Measurements from ENCODE around the gene CDH23.

The CDH23 gene

DNA sequence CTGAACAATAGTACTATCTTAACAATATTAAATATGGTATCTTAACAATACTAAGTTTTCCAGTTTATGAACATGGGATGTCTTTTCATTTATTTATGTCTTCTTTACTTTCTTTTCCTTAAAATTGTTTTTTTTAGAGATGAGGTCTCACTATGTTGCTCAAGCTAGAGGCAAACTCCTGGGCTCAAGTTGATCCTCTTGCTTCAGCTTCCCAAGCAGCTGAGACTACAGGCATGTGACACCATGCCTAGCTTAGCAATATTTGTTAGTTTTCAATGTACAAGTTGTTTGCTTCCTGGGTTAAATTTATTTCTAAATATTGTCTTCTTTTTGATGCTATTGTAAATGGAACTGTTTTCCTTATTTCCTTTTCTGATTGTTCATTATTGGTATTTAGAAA lies 16.9 kb downstream of the CDH23 start:
- FAIRE-seq (no peak), DNase-seq (ENCODE audit: insufficient read length, low spot score) (no peak)

GRCh38 chr10:71414359-71414758 lies 17.6 kb downstream of the CDH23 start:
- FAIRE-seq, result no peak
- DNase-seq (ENCODE audit: insufficient read length, low spot score), result no peak

GRCh38 chr10:71419002-71419540 lies 22.4 kb downstream of the CDH23 start:
- no peak for DNase-seq (ENCODE audit: insufficient read length, low spot score)
- FAIRE-seq, result no peak

DNA sequence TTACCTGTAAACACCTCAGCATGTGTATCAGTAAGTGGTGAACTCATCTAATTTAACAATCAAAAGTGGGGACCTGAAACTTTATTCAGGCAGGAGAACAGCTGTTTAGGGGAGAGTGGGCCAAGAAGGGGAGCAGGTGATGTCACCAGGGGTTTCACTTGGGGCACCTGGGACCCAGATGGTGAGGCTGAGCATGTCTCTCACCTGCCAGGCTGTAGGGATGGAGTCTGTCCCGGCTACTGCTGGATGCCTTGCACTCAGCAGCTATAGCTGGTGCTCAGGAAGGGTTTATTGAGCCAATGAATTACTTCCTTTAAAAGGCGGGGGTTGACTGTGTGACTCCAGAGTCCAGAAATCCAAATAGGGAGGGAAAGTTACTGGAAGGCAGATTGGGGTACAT lies 23.0 kb downstream of the CDH23 start:
- FAIRE-seq (no peak), DNase-seq (ENCODE audit: insufficient read length, low spot score) (no peak)

DNA sequence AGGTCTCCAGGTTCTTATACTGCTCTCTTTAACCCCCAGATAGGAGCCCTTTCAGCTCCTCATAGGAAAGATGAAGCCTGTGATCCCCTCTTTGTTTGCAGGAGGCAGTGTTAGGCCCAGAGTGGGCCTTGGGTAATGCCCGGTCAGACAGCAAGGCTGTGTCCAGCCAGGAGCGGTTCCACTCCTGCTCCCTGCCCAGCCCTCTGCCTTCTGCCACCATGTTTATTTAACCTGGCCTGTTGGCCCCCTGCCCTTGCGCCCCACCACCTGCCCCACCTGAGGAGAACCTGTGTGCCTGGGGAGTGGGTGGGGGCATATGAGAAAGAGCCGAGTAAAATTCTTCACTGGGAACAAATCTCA lies 24.3 kb downstream of the CDH23 start:
- DNase-seq (ENCODE audit: insufficient read length, low spot score) (no peak), FAIRE-seq (no peak)

GRCh38 chr10:71423250-71423649 lies 26.5 kb downstream of the CDH23 start:
- FAIRE-seq (no peak), DNase-seq (ENCODE audit: insufficient read length, low spot score) (no peak)

GRCh38 chr10:71423901-71424300 lies 27.2 kb downstream of the CDH23 start:
- DNase-seq (ENCODE audit: insufficient read length, low spot score), result no peak
- no peak for FAIRE-seq

- DNase-seq (ENCODE audit: insufficient read length, low spot score), result no peak
- no peak for FAIRE-seq
Observed at GRCh38 chr10:71424496-71425194, 27.9 kb downstream of the CDH23 start.

DNA sequence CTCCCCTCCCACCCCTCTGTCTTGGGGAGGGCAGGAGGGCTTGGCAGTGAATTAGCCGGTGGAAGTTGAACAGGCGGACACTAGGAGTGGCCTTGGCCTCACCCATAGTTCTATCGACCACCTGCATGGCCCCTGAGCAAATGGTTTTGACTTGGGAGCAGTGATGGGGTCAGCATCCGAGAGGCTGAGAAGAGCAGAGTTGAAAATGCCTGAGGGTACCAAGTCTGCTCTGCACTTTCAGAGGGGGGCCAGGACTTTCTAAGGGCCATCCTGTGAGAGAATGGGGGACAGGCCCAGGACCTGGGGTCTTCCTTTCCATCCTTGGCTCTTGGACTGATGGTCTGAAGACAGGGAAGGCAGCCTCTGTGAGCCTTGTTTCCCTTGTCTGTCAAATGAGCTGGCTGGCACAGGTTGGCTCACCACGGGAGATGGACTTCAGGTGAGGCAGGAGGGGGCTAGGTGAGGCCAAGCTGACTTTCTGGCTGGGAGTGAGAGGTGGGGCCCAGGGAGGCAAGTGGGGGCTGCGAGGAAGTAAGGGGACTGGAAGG lies 29.4 kb downstream of the CDH23 start:
- DNase-seq (ENCODE audit: insufficient read length, low spot score) (no peak), FAIRE-seq (no peak)

DNA sequence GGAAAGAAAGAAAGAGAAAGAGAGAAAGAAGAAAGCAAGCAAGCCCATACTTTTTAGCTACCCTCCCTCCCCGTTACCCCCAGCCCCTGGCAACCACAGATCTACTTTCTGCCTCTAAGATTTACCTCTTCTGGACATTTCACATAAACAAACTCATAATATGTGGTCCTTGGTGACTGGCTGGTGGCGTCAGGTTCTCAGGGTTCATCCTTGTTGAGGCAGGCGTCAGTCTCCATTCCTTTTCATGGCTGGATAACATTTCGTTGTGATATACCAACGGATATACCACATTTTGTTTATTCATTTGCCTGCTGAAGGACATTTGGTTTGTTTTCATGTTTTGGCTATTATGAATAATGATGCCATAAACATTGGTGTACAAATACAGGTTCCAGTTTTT lies 30.5 kb downstream of the CDH23 start:
- FAIRE-seq, result no peak

DNA sequence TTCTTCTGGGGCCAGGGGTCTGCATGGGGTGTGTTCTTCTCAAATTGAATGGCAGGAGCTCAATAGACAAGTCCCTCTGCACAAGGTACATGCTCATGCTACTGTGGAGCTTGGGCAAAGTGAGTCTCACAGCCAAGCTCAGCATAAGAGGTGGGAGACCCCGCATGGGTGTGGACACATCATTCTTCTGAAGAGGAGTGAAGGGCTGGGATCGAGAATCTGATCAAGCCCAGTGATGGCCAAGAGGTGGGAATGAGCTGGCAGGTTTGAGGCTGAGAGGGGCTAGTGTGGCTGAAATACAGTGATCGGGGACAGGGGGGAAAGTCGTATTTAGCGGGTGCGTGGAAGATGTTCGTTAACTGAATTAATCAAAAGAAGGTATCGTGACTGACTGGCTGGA lies 32.6 kb downstream of the CDH23 start:
- FAIRE-seq (no peak), DNase-seq (ENCODE audit: insufficient read length, low spot score) (no peak)

More for the DNA sequence above, 30.5 kb downstream of the CDH23 start:
- no peak for DNase-seq (ENCODE audit: insufficient read length, low spot score)

DNA sequence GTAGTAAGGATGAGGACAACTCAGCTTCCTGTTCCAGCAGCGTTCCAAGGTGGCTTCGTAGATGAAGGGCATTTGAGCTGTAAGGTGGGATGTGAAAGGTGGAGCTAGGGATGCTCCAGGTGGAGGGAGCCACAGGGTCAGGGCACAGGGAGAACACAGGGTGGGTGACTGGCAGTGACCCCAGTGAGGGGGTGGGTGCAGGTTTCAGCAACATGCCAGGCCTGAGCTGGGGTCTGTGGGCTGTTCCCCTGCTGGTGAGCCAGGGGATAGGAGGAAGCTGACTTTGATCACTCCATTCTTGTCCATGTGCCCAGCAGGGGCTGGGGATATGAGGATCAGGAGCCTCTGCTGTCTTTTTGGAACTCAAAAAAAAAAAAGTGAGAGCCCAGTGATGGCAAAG lies 33.2 kb downstream of the CDH23 start:
- FAIRE-seq, result no peak
- no peak for DNase-seq (ENCODE audit: insufficient read length, low spot score)

GRCh38 chr10:71431239-71432100 lies 34.8 kb downstream of the CDH23 start:
- DNase-seq (ENCODE audit: insufficient read length, low spot score), result no peak
- FAIRE-seq, result no peak

- DNase-seq (ENCODE audit: insufficient read length, low spot score) (no peak), FAIRE-seq (no peak)
Observed at GRCh38 chr10:71432101-71432905, 35.6 kb downstream of the CDH23 start.

GRCh38 chr10:71432956-71433767 lies 36.4 kb downstream of the CDH23 start:
- no peak for FAIRE-seq
- no peak for DNase-seq (ENCODE audit: insufficient read length, low spot score)

DNA sequence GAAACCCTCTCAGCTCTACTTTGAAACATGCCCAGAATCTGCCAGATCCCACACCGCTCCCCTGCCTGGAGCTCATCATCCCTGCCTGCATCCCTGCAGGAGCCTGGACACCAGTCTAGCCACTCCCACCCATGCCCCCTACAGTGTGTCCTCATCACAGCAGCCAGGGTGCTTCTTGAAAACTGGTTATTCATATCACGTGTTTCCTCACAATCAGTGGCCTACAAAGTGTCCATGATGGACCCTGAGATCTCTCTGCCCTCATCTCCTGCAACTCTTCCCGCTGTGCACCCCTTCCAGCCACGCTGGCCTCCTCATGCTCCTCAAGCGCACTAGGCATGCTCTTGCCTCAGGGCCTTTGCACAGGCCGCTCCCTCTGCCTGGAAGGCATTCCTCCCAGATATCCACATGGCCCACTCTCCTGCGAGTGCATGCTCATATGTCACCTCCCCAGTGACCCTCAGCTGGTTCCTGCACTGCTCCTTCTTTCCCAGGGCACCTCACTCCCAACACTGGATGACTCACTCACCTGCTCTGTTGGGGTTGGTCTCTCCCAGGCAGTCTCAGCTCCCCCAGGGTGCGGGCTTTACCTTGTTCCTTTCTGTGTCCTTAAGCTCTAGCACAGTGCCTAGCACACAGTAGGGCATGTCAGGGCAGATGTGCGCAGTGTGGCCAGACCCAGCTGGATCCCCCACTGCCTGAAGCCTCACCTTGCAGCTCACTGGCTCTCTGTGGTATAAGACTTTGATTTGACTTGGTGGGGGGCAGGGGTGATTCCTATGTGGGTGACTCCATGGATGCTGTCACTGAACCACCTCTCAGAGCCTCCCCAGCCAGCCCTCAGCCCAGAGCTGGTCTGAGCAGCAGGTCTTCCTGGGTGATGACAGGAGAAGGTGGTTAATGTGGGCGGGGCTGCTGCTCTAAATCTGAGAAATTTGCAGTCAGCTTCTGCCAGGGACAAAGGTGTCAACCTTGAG lies 37.3 kb downstream of the CDH23 start:
- no peak for FAIRE-seq
- DNase-seq (ENCODE audit: insufficient read length, low spot score), result no peak

GRCh38 chr10:71434760-71435394 lies 38.2 kb downstream of the CDH23 start:
- DNase-seq (ENCODE audit: insufficient read length, low spot score), result no peak

GRCh38 chr10:71435571-71436267 lies 39.0 kb downstream of the CDH23 start:
- peak; percentile 54 for FAIRE-seq

More at GRCh38 chr10:71434760-71435394, 38.2 kb downstream of the CDH23 start:
- no peak for FAIRE-seq

More at GRCh38 chr10:71435571-71436267, 39.0 kb downstream of the CDH23 start:
- no peak for DNase-seq (ENCODE audit: insufficient read length, low spot score)
